Brain pericyte (primary cell): ENCODE measurements around the gene TMEM179.

Experiments
- DNase-seq: peaks from one replicate; pipeline ENCODE4 v3.0.0-alpha.2; 2012; ENCODE audit warnings: low read depth, low spot score

The TMEM179 gene

GRCh38 chr14:104544362-104544961 lies 60.1 kb downstream of the TMEM179 start:
- no peak for DNase-seq

DNA sequence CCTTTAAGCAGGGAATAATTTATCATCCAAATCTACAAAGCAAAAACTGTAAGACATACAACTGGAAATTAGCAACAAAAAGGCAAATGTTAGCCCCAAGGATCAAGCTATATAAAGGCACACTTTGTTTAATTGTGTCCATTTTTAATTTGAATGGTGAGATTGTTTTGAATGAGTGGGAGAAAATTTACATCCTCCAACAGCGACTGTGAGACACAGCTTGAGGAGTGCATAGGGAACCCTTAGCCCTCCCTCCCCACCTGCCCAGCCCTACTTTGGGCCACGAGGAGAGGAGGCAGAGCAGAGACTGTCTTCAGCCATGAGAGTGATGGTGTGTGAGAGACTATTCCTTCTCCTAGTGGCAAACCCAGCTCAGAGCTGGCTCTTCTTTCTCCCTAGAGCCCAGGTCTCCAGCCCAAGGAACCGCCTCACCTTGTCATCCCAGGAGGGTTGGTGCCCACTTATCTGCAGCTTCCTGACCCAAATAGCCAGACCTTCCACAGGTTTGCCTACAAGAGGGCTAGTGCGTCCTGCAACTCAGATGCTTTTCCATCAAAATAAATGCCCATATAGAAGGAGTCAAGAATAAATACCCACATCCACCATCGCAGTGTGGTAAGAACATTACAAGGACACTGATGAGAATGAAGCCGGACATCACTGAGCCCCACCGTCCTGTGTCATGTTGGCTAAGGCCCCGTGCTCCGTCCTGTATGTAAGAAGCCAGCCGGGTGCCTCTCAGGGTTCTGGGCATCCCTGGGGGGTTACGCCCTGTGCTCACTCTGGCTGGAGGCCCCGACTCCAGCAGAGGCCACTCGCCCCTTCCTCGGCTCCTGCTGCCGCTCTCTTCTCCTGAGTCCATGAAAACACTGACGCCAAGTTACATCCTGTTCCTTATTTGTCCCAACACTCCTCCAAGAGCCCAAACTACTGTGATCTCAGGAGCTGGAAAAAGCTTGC lies 61.4 kb downstream of the TMEM179 start:
- DNase-seq: no peak

- DNase-seq: no peak
Observed at GRCh38 chr14:104541905-104542465, 62.6 kb downstream of the TMEM179 start.
